ENCODE measurements around the gene PRLHR. TPM values are rescaled to one million over a fixed set of nuclear protein-coding genes. Genes with fewer than 3 reads are reported as not detected.

Gene PRLHR
- total and polyA plus RNA-seq, 2 of the 4 experiments (the other 2 are of a cell fraction) = not detected

GRCh38 chr10:118625504-118625903 lies 30.1 kb upstream of the PRLHR start:
- POLR2A ChIA-PET (ENCODE audit: unreplicated experiment) = no interaction called here
- no peaks in the 10 kb centered on the region for H3K79me1 ChIP-seq (ENCODE audit: low read depth in 1 of 2, low read length in 2 of 2)
- no peak for ATAC-seq (ENCODE audit: low read depth)

More at GRCh38 chr10:118625504-118625903, 30.1 kb upstream of the PRLHR start:
- intact Hi-C loops (cut with micrococcal nuclease) (no loop called here), dilution Hi-C loops (cut with HindIII; ENCODE audit: low sequenced_read_pairs, unreplicated experiment) (no loop called here), in situ Hi-C loops (cut with MboI; ENCODE audit: low sequenced_read_pairs) (no loop called here)
- H3K14ac ChIP-seq (replicated peaks; ENCODE audit: low read depth, low read length) = no peak overlapping the region
- H2BK120ac ChIP-seq (ENCODE audit: low read depth, low read length) = no peak overlapping the region
- no peaks in the 10 kb centered on the region for H4K20me1 ChIP-seq (ENCODE audit: insufficient read depth, low read length)
- H3K4me1 ChIP-seq (ENCODE audit: control insufficient read depth, insufficient read depth, low read length) = no peaks in the 10 kb centered on the region
- no peak overlapping the region for H3K18ac ChIP-seq (ENCODE audit: low read depth, low read length)
- no peak overlapping the region for H2BK5ac ChIP-seq (ENCODE audit: low read depth, low read length, poor library complexity, severe bottlenecking)
- no TSS peak for BruUV-seq (replicated peaks)
- H3K4me3 ChIP-seq (ENCODE audit: insufficient read depth, low read depth, low read length) = no peak overlapping the region
- no peak overlapping the region for H4K5ac ChIP-seq (ENCODE audit: low read depth, low read length)
- no peak overlapping the region for H3K56ac ChIP-seq (ENCODE audit: extremely low read depth, insufficient read depth, low read length)
- H4K91ac ChIP-seq (ENCODE audit: insufficient read depth, low read depth, low read length) = no peak overlapping the region
- no peaks in the 10 kb centered on the region for H3K9me1 ChIP-seq (ENCODE audit: insufficient read depth, low read length)
- no peak overlapping the region for H4K8ac ChIP-seq (ENCODE audit: low read depth in 2 of 2, low read length in 2 of 2)
- no peak overlapping the region for H3K23ac ChIP-seq (ENCODE audit: low read depth, low read length)
- no peak overlapping the region for H2BK15ac ChIP-seq (ENCODE audit: low read depth, low read length)
- H2AK5ac ChIP-seq (ENCODE audit: low read depth, low read length) = no peak overlapping the region
- DNase-seq = no peak
- no peak for TF ChIP-seq USF2 (IDR thresholded peaks at IDR 0.05; ENCODE audit: low read depth, low read length)
- TF ChIP-seq NFE2L2 (IDR thresholded peaks at IDR 0.05; ENCODE audit: low read depth, low read length) = no peak
- no peak for TF ChIP-seq MAZ (IDR thresholded peaks at IDR 0.05; ENCODE audit: borderline replicate concordance, low read depth, low read length)
- no peak for TF ChIP-seq CEBPB (IDR thresholded peaks at IDR 0.05; ENCODE audit: low read depth, low read length)
- TF ChIP-seq RAD21 (IDR thresholded peaks at IDR 0.05; ENCODE audit: low read length) = no peak
- no peak for TF ChIP-seq RFX5 (IDR thresholded peaks at IDR 0.05; ENCODE audit: low read depth, low read length)
- TF ChIP-seq ELK1 (IDR thresholded peaks at IDR 0.05; ENCODE audit: borderline replicate concordance, low read depth, low read length) = no peak
- TF ChIP-seq FOS (IDR thresholded peaks at IDR 0.05; ENCODE audit: low read depth, low read length) = no peak
- TF ChIP-seq MXI1 (IDR thresholded peaks at IDR 0.05; ENCODE audit: borderline replicate concordance, low read depth, low read length) = no peak
- H3K27ac ChIP-seq (ENCODE audit: insufficient read depth, low read length) = no peak overlapping the region
- H2AK9ac ChIP-seq (replicated peaks; ENCODE audit: low read depth, low read length, poor library complexity) = no peak overlapping the region
- H2BK20ac ChIP-seq (ENCODE audit: low read depth, low read length) = no peak overlapping the region
- no peak overlapping the region for H3K9ac ChIP-seq (ENCODE audit: low read depth, low read length)
- H3K9me3 ChIP-seq (ENCODE audit: control insufficient read depth, insufficient read depth, low read length) = no peaks in the 10 kb centered on the region
- H3K27me3 ChIP-seq (ENCODE audit: control insufficient read depth, insufficient read depth, low read length) = peaks cover 1% of the 10 kb centered on the region; the same call in 1 of the 2 replicates
- no peak overlapping the region for H2AFZ ChIP-seq (replicated peaks; ENCODE audit: low read length, poor library complexity)
- H3K4ac ChIP-seq (ENCODE audit: low read depth, low read length) = no peak overlapping the region
- WGBS, 2 experiments (ENCODE audit: extremely low coverage in 2 of 2, insufficient read length in 1 of 2) = no CpG with 5 or more reads among the region's 3 CpGs
- no peak overlapping the region for H3K4me2 ChIP-seq (ENCODE audit: low read depth, low read length)
- H3K36me3 ChIP-seq (ENCODE audit: control insufficient read depth, insufficient read depth, low read length) = no peaks in the 10 kb centered on the region
- CTCF ChIA-PET = no interaction called here
